Measurements from ENCODE around the gene CDRT15. TPM values are rescaled to one million over a fixed set of nuclear protein-coding genes. Genes with fewer than 3 reads are reported as not detected.
"Not testable (repeated sequence)": the region's sequence is repeated elsewhere in the genome, so short reads cannot be mapped to it uniquely, and the experiment has no call there.

The CDRT15 gene
- total RNA-seq, 1 experiment from 2014 or later, result not detected

- not testable (repeated sequence) for DNase-seq (ENCODE audit: extremely low read depth, low read depth)
These were observed 45.9 kb downstream of the CDRT15 start for GRCh38 chr17:14190774-14191173.

- DNase-seq (ENCODE audit: extremely low read depth, low read depth), result not testable (repeated sequence)
These were observed 50.2 kb downstream of the CDRT15 start for GRCh38 chr17:14186443-14186842.

Other genes starting within 250 kb of the CDRT15 start
- gene COX10, start 167.4 kb downstream of the CDRT15 start, total RNA-seq (2014; rRNA removed; shearing (Covaris generic)), result 41.3 and 49.7 TPM in 2 replicates
- 10.8 and 11.5 TPM in 2 replicates for gene HS3ST3B1, start 64.2 kb upstream of the CDRT15 start, total RNA-seq (2014; rRNA removed; shearing (Covaris generic))

All from NCI-H460 (cell line).